ENCODE measurements around the gene NAA80. TPM values are rescaled to one million over a fixed set of nuclear protein-coding genes. Genes with fewer than 3 reads are reported as not detected.
A peak's percentile ranks its signal among the peaks of the same experiment; 100 is the strongest.

Gene NAA80
- total and polyA plus RNA-seq, 2 of the 13 experiments (the other 11 are each of a cell fraction or from before 2014, with no cell fraction given) = 3.4 to 8.7 TPM

DNA sequence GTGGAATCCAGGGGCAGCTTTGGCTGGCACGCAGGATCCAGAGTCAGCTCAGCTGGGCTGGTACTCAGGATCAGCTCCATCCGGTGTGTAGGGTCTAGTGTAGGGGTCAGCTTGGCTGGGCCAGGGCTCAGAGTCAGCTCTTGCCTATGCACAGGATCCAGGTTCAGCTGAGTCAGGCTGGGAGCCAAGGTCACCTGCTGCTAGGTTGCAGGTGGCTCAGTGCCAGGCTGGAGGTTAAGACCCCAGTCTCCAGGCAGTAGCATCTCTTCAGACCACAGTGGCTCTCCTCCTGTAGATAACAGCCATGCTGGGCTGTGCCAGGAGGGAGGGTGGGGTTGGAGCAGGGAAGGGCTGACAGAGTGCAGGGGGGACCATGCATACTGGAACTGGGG is 1.8 kb downstream of the NAA80 start:
- no peak overlapping the region for H3K9ac ChIP-seq (ENCODE audit: insufficient read depth, low read depth, low read length)
- in situ Hi-C loops (cut with HindIII; ENCODE audit: extremely low pct_ligation_motif_present, low pct_unique_long_range_greater_than_20kb) = no loop called here
- POLR2A ChIA-PET = interaction anchor here (0.9 to 7.9 kb wide), 5 partner anchors 10 to 102 kb away, joined by 3 to 222 read pairs (median 5); partner anchors contain the start of gene HYAL2

More for the DNA sequence above, 1.8 kb downstream of the NAA80 start:
- peaks cover 27% of the 10 kb centered on the region for H3K79me2 ChIP-seq (ENCODE audit: insufficient read depth, low read length)
- H3K36me3 ChIP-seq (replicated peaks in 1 of 2; ENCODE audit: control insufficient read depth in 1 of 2, insufficient read depth in 2 of 2, low read length in 2 of 2) = peaks cover 1 to 3% of the 10 kb centered on the region in 2 experiments; a peak in 2 of 5 replicates
- peak overlapping the region; percentile 87; the same call in 1 of the 2 replicates for H3K4me2 ChIP-seq (ENCODE audit: low read depth, low read length)
- DNase-seq (ENCODE audit: low spot score) (no peak), FAIRE-seq (no peak), ATAC-seq (no peak)
- no peak overlapping the region for H2AFZ ChIP-seq (ENCODE audit: low read length)
- peaks cover 6% of the 10 kb centered on the region for H4K20me1 ChIP-seq (ENCODE audit: insufficient read depth, low read length)
- WGBS (ENCODE audit: low lambda C conversion rate) = no CpG with 5 or more reads among the region's 2 CpGs
- peaks cover 60% of the 10 kb centered on the region for H3K4me1 ChIP-seq (ENCODE audit: insufficient read depth, low read length)
- 0 out of 2 replicates have a peak, but pooled peaks have one; percentile 10 for TF ChIP-seq MAFG (CRISPR knock-in tag; IDR thresholded peaks at IDR 0.05)
- no peak for TF ChIP-seq CEBPG (CRISPR knock-in tag; IDR thresholded peaks at IDR 0.05)
- TF ChIP-seq MEF2D (CRISPR knock-in tag; IDR thresholded peaks at IDR 0.05) = no peak
- TF ChIP-seq, protein P1, sequence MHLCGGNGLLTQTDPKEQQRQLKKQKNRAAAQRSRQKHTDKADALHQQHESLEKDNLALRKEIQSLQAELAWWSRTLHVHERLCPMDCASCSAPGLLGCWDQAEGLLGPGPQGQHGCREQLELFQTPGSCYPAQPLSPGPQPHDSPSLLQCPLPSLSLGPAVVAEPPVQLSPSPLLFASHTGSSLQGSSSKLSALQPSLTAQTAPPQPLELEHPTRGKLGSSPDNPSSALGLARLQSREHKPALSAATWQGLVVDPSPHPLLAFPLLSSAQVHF (CRISPR knock-in tag; IDR thresholded peaks at IDR 0.05) = no peak
- no peak for TF ChIP-seq ZNF577 (CRISPR knock-in tag; IDR thresholded peaks at IDR 0.05; ENCODE audit: borderline replicate concordance, low read depth)
- TF ChIP-seq NR2F6 (IDR thresholded peaks at IDR 0.05) = no peak
- 0 out of 2 replicates have a peak, but pooled peaks have one; percentile 29 for TF ChIP-seq NR2F6 (CRISPR knock-in tag; IDR thresholded peaks at IDR 0.05)
- TF ChIP-seq ZNF570 (CRISPR knock-in tag; IDR thresholded peaks at IDR 0.05; ENCODE audit: borderline replicate concordance) = no peak
- peak; percentile 6; the same call in 1 of the 2 replicates for TF ChIP-seq MAFF (IDR thresholded peaks at IDR 0.05; ENCODE audit: low read depth, low read length)
- TF ChIP-seq ZMAT5 (CRISPR knock-in tag; IDR thresholded peaks at IDR 0.05; ENCODE audit: borderline replicate concordance, low read depth) = no peak
- TF ChIP-seq, protein P2, sequence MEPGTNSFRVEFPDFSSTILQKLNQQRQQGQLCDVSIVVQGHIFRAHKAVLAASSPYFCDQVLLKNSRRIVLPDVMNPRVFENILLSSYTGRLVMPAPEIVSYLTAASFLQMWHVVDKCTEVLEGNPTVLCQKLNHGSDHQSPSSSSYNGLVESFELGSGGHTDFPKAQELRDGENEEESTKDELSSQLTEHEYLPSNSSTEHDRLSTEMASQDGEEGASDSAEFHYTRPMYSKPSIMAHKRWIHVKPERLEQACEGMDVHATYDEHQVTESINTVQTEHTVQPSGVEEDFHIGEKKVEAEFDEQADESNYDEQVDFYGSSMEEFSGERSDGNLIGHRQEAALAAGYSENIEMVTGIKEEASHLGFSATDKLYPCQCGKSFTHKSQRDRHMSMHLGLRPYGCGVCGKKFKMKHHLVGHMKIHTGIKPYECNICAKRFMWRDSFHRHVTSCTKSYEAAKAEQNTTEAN (CRISPR knock-in tag; conservative IDR thresholded peaks at IDR 0.05) = no peak
- TF ChIP-seq KLF6 (CRISPR knock-in tag; IDR thresholded peaks at IDR 0.05) = no peak
- TF ChIP-seq ZNF20 (CRISPR knock-in tag; IDR thresholded peaks at IDR 0.05) = no peak
- TF ChIP-seq BCL6 (CRISPR knock-in tag; IDR thresholded peaks at IDR 0.05) = no peak
- no peak for TF ChIP-seq SYNCRIP (IDR thresholded peaks at IDR 0.05; ENCODE audit: insufficient read depth, low read depth, low read length)
- TF ChIP-seq ZNF775 (CRISPR knock-in tag; IDR thresholded peaks at IDR 0.05; ENCODE audit: borderline replicate concordance) = no peak
- TF ChIP-seq KMT2A (CRISPR knock-in tag; IDR thresholded peaks at IDR 0.05) = no peak
- no peak for TF ChIP-seq HOXA9 (CRISPR knock-in tag; IDR thresholded peaks at IDR 0.05; ENCODE audit: borderline replicate concordance)
- TF ChIP-seq MXD4 (CRISPR knock-in tag; IDR thresholded peaks at IDR 0.05) = no peak
- 0 out of 2 replicates have a peak, but pooled peaks have one; percentile 21 for TF ChIP-seq TBX2 (CRISPR knock-in tag; IDR thresholded peaks at IDR 0.05; ENCODE audit: borderline replicate concordance)
- TF ChIP-seq RBAK (CRISPR knock-in tag; IDR thresholded peaks at IDR 0.05) = no peak
- TF ChIP-seq ZNF33B (CRISPR knock-in tag; IDR thresholded peaks at IDR 0.05) = no peak
- H3K9me3 ChIP-seq (ENCODE audit: low read length) = no peaks in the 10 kb centered on the region
- H3K27ac ChIP-seq (ENCODE audit: extremely low read length, insufficient read depth, low read length) = peak overlapping the region; percentile 10
- no peaks in the 10 kb centered on the region; a peak in 1 of 5 replicates for H3K27me3 ChIP-seq (ENCODE audit: control insufficient read depth in 1 of 2, insufficient read depth in 2 of 2, low read length in 2 of 2)
- no TSS peak for BruUV-seq (replicated peaks)
- CTCF ChIA-PET (ENCODE audit: low intra/inter-chr PET ratio, low total read pairs) = no interaction called here
- no peak overlapping the region for H3K4me3 ChIP-seq (replicated peaks in 1 of 3; ENCODE audit: insufficient read depth in 1 of 3, low read depth in 2 of 3, low read length in 3 of 3)
- intact Hi-C loops (cut with micrococcal nuclease; ENCODE audit: unreplicated experiment) = no loop called here
